IPS-11a (cell line): Measurements from ENCODE around the gene FANCE.
"Not testable (repeated sequence)": the region's sequence is repeated elsewhere in the genome, so short reads cannot be mapped to it uniquely, and the experiment has no call there.

ENCODE experiments used
- H3K4me3 ChIP-seq: one replicate; pipeline ENCODE4 v1.5.1; 2013; ENCODE audit warnings: low read depth, low read length, control low read depth

Gene FANCE

DNA sequence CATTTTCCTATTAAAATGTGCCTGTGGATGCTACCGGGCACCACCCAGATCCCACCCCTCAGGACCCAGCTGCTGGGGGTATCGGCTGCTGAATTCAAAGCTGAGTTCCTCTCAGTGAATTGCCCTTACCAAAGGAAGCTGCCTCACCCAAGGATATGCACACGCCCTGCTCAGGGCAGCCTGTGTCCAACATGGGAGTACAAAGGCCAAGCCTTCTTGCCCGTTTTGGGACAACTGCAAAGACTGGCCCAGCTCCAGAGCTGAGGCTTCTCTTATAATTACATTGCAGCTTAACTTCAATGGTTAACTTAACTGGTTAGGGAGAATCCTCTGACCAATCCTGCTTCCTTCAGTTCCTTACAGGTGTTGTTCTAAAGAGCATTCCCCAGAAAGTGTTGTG is 19.8 kb upstream of the FANCE start:
- H3K4me3 ChIP-seq, result no peak overlapping the region

DNA sequence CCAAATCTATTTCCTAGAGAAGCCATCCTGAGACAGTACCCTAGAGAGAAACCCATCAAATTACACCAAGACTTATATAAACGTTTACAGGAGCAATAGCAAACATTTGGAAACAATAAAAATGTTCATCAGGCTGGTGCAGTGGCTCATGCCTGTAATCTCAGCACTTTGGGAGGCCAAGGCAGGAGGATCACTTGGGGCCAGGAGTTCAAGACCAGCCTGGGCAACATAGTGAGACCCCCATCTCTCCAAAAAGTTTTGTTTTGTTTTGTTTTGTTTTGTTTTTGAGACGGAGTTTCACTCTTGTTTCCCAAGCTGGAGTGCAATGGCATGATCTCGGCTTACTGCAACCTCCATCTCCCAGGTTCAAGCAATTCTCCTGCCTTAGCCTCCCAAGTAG is 19.4 kb upstream of the FANCE start:
- not testable (repeated sequence) for H3K4me3 ChIP-seq

GRCh38 chr6:35435074-35435837 is 16.9 kb upstream of the FANCE start:
- H3K4me3 ChIP-seq, result no peak overlapping the region

GRCh38 chr6:35436071-35436857 is 15.9 kb upstream of the FANCE start:
- no peak overlapping the region for H3K4me3 ChIP-seq

DNA sequence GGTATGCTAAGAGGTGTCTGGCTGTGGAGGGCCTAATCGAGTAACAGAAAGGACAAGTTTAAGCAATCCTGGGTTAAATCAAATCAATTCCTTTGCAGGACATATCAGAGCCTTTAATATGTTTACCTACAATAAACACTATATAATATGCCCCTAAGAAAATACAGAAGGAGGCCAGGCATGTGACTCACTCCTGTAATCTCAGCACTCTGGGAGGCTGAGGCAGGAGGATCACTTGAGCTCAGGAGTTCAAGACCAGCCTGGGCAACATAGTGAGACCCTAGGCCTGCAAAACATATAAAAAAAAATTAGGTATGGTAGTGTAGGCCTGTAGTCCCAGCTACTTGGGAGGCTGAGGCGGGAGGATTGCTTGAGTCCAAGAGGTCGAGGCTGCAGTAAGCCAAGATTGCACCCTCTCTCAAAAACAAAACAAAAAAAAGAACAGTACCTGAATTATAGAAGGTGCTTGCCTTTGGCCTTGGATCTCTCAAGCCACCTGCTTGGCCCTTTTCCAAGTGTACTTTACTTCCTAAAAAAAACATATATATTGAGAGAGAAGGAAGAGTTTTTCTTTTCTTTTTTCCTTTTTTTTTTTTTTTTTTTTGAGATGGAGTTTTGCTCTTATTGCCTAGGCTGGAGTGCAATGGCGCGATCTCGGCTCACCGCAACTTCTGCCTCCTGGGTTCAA is 13.6 kb upstream of the FANCE start:
- H3K4me3 ChIP-seq, result not testable (repeated sequence)

DNA sequence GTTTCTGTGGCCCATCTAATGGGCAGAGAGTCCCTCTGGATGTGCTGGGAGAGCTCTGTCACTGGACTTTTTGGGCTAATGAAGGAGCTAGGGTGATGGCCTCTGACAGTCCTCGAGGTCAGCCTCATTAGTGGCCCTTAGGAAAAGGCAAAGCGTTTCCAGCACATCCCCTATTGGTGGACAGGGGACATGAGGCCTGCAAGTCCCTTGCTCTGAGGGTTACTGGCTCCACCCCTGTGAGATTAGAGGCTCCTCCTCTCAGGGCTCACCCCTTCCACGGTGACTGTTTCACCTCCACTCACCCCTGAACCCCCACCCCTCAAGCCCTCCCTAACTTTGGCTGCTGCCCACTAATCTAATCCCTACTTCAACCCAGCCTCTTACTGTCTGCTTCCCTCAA is 12.8 kb upstream of the FANCE start:
- no peak overlapping the region for H3K4me3 ChIP-seq

GRCh38 chr6:35441205-35441604 is 10.9 kb upstream of the FANCE start:
- H3K4me3 ChIP-seq, result no peak overlapping the region

GRCh38 chr6:35441642-35442041 is 10.5 kb upstream of the FANCE start:
- no peak overlapping the region for H3K4me3 ChIP-seq

GRCh38 chr6:35442693-35443092 is 9.4 kb upstream of the FANCE start:
- H3K4me3 ChIP-seq, result no peak overlapping the region

DNA sequence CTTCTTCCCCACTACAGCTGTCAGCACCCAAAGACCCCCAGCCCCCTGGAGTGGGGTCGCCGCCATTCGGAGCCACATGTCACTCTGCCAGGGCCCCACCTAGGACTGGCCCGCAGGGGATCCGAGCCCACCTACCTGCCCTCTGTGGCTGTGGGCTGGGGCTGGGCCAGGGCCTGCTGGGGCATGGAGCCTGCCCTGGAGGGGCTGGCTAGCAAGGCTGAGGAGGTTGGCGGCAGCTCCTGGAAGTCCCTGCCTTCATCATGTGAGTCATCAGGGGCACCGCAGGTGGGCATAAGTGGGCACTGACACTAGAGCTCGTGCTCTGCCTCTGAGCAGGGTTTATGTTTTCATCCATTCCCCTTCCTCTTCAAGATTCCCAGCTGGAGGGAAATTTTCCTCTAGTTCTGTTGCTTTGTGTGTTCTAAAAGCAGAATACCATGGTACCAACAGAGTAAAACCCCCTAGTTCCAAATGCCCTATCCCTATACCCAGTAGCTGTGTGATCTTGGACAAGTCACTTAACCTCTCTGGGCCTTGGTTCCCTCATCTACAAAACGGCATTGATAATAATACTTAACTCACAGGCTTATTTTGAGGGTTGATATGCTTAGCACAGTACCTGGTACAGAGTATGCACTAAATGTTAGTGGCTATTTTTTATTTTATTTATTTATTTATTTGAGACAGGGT is 8.7 kb upstream of the FANCE start:
- no peak overlapping the region for H3K4me3 ChIP-seq

DNA sequence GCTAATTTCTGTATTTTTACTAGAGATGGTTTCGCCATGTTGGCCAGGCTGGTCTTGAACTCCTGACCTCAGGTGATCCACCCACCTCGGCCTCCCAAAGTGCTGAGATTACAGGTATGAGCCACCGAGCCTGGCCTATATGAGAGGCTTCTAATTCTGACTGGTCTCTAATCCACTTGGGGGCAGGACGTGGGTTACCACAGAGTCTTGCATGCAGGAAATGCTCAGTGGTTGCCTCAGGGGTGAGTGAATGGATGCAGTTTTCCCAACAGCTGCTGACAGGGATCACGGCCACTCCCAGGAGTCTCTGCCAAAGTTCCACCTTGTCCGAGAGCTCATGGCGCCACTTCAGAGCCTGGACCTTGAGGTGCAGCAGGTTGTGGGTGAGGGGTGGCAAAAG is 6.4 kb upstream of the FANCE start:
- no peak overlapping the region for H3K4me3 ChIP-seq

GRCh38 chr6:35448191-35448590 is 3.9 kb upstream of the FANCE start:
- H3K4me3 ChIP-seq, result no peak overlapping the region

GRCh38 chr6:35449287-35449881 is 2.8 kb upstream of the FANCE start:
- no peak overlapping the region for H3K4me3 ChIP-seq

DNA sequence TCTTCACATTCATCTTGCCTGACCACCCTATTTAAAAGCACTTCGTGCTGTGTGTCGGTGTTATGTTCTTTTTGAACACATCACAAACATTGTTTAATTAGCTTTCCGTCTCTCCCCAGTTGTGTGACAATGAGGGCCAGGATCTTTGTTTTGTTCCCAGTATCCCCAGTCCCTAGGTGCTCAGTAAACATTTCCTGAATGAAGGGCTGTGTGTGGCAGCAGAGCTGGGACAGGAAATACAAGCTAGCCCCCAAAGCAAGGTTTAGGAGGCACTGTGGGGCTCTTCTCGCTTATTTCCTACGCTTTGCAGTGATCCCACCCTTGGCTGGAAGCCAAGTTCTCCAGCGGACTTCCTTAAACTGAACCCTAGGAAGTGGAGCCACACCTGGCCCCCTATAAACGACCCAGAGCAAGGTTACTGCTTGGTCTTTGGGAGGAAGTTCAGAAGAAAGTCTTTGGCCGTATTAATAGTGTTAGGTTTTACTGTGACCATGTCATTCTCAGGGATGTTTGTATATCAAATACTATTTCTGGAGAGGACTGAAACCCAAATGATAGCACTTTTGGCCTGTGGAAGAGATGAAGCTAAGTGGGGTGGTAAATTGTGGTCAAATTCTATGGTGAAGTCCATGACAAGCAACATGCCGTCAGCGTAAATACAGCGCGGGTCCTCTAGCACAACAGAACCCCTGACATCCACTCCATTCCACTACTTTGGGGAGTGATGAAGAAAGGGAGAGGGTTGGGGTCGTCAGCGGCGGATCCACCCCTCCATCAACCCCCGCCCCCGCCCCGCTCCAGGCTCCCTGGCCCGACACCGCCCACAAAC is 570 bp upstream of the FANCE start:
- H3K4me3 ChIP-seq, result peak overlapping the region; percentile 29

DNA sequence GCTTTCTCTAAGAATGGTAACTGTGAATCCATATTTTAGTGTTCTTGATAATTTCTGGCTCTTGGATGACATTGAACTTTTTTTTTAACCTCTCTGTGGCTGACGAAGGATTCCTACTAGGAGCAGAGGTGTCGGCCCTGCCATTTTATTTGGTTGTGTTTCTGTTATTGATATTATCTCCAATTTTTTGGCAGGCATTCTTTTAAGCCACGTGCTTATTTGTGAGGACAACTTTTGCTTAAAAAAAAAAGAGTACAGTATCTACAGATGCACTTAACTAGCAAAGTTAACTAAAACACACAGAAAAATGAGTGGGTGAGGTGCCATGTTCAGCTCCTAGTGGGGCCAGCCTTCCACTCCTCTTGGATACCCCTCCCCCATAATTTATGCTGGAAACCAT is 1.1 kb downstream of the FANCE start:
- peak overlapping the region; percentile 63 for H3K4me3 ChIP-seq

DNA sequence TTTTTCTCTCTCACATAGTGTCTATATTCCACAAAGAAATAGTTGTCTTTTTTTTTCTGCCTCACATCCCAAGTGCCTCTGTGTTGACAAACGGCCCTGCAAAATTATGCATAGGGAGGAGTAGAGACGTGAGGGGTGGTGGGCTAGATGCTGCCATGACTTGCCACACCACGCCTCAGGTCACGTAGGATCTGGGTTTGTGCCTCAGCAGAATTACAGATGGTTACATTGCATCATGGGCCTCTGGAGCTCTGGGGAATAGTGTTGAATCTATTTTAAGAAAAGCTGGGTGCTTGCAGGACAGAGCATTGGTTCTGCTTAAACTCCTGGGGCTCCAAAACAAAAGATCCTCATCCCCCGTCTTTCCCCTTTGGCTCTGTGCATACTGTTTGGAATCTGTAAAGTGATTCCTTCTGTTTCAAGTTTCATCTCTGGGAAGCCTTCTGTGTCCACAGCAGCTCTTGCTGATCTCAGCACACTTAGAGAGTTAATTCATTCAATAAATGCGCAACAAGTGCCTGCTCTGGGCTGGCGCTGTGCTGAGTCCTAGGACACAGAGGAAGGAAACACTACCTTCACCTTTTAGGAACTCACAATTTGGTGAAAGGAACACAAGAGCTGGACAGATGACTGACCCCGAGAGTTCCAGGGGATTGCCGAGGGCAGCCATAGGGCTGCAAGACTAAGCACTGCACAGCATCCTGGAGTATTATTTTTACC is 2.4 kb downstream of the FANCE start:
- H3K4me3 ChIP-seq, result no peak overlapping the region

- no peak overlapping the region for H3K4me3 ChIP-seq
Observed at GRCh38 chr6:35457907-35458306, 5.8 kb downstream of the FANCE start.

DNA sequence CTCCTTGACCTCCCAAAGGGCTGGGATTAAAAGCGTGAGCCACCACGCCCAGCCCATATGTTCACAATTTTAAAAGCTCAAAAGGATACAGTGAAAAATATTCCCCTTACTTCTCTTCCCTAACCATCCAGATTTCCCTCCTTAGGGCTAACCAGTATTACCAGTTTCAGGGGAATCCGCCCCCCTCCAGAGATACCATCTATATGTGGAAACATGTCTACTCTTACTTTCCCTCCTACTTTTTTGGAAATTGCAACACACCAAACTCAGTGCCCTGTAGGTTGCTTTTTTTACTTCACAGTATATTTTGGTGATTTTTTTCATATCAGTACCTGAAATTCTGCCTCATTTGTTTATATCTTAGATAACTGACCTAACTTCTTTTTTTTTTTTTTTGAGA is 9.1 kb downstream of the FANCE start:
- no peak overlapping the region for H3K4me3 ChIP-seq

GRCh38 chr6:35463292-35463691 is 11.2 kb downstream of the FANCE start:
- no peak overlapping the region for H3K4me3 ChIP-seq
